ENCODE results near the gene HBG1.

- no peak for TF ChIP-seq RXRA (IDR thresholded peaks at IDR 0.05; ENCODE audit: insufficient read depth, low read depth, low read length)
- no peak for TF ChIP-seq CTCF (IDR thresholded peaks at IDR 0.05; ENCODE audit: control extremely low read depth in 1 of 3, insufficient read depth in 1 of 3, low read depth in 1 of 3, low read length in 3 of 3)
- TF ChIP-seq CREB1 (IDR thresholded peaks at IDR 0.05) = no peak
- TF ChIP-seq SIN3A (conservative IDR thresholded peaks at IDR 0.05 in 1 of 2, IDR thresholded peaks at IDR 0.05 in 1 of 2; ENCODE audit: low read depth in 1 of 2, low read length in 2 of 2) = no peak
- TF ChIP-seq POLR2A (IDR thresholded peaks at IDR 0.05; ENCODE audit: control extremely low read depth in 1 of 2, low read depth in 2 of 2, low read length in 2 of 2) = no peak
- no peak for TF ChIP-seq POLR2AphosphoS5 (IDR thresholded peaks at IDR 0.05; ENCODE audit: low read depth, low read length)
- no peak for TF ChIP-seq EP300 (IDR thresholded peaks at IDR 0.05; ENCODE audit: borderline replicate concordance in 1 of 2, low read depth in 2 of 2, low read length in 2 of 2)
- TF ChIP-seq ATF3 (IDR thresholded peaks at IDR 0.05; ENCODE audit: insufficient read depth, low read depth, low read length) = no peak
These were observed 2.7 kb downstream of the HBG1 start for GRCh38 chr11:5246772-5247471.

All from H1 (cell line).